Stimulated activated CD4-positive, alpha-beta T cell treated with anti-CD3 and anti-CD28 coated beads, Interleukin-12 subunit alpha, Interleukin-12 subunit beta, amount 100 ng/mL, for 24 hours (primary cell): ENCODE results near the gene OGT.
"Not testable (repeated sequence)": the region's sequence is repeated elsewhere in the genome, so short reads cannot be mapped to it uniquely, and the experiment has no call there.

Experiments used
- DNase-seq, 2 experiments: peaks; one replicate each; pipeline ENCODE4 v3.0.0-alpha.2; 2020; ENCODE audit warnings: low read depth in 2 of 2

The OGT gene

DNA sequence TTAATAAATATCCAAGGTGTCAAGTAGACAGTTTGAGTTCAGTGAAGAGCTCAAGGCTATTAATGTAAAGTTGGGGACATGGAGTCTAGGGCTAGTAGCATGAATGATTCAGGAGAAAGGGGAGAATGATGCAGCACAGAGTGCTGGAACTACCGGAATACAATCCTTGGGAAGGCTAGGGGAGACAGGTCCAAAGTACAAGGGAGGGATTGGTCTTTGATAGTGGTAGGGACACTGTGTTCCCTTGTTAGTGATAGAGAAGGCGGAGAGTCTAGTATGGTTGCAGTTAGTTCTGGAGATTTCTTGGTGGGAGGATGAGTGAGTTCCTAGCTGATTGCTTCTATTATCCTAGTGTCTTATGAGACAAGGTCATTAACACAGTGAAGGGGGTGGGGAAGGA, 54.0 kb downstream of the OGT start:
- no peak for DNase-seq

DNA sequence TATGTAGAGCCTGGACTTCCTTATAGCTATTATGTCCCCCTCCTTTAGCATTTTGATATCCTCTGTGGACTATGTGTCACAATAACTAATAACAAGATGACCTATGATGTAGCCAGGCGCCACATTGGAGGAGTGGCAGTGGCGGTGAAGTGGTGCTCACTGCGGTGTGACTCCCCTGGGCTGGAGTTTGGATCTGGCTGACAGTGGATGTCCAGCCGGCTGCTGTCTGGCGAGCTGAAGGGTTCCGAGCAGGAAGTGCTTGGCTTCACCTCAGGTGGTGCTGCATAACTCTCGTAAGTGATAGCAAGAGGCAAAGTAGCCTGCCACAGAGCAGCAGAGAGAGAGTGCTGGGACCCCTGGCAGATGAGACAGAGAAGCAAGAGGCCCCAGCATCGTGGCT, 60.3 kb downstream of the OGT start:
- not testable (repeated sequence) for DNase-seq

DNA sequence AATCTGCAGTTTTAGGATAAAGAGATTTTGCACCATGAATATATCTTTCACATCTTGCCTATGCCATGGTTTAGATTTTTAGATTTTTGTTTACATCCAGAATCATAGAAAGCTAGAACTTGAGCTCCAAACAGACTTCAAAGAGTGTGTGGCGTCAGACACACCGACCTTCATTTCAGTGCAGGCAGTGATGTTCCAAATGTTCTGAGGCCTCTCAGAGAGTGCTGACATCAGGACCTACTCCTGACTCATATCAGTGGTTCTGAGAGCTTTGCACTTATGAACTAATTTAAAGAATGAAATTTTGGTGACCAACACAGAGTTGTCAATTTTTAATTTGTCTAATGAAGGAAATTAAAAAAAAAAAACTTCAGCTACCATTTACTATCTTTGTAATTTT, 67.1 kb downstream of the OGT start:
- no peak for DNase-seq

GRCh38 chrX:71603618-71604017, 70.7 kb downstream of the OGT start:
- no peak for DNase-seq

DNA sequence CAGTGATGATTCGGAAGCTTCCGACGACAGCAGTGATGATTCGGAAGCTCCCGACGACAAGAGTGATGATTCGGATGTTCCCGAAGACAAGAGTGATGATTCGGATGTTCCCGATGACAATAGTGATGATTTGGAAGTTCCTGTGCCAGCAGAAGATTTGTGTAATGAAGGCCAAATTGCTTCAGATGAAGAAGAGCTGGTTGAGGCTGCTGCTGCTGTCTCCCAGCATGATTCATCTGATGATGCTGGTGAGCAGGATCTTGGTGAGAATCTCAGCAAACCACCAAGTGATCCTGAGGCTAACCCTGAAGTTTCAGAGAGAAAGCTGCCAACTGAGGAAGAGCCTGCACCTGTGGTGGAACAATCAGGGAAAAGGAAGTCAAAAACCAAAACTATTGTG, 71.2 kb downstream of the OGT start:
- no peak for DNase-seq

DNA sequence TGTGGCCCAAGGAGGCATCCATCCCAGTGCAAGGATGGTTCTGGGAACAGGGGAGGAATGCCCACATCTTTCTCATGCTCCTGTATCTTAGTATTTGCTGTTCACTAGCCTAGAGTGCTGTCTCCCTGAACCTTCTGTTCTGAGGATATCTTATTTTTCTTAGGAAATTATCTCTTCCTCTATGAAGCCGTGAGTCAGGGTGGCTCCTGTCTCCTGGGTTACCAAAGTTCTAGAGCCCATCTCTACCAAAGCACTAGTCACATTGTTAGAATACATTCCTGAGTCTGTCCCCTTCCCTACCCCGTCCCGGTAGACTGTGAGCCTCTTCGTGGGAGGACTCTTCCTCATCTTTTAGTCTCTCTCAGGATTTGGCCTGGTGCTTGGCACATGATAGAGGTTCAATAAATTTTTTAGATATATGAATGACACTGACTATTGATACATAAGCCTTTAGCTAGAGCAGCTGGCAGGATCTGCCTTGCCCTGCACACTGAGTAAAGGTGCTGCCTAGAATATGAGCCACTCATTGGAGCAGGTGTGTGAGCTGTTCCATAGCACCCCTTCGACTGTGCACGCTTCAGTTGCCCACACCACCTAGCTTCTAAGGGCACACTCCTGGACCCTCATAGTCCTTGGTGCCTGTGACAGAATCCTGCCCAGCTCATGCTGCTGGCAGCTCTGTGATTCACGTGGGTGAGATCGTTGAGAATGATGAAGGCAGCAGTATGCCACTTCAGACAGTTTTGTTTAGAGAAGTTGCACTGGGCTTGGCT, 72.1 kb downstream of the OGT start:
- no peak for DNase-seq

GRCh38 chrX:71606536-71607216, 73.8 kb downstream of the OGT start:
- no peak for DNase-seq

DNA sequence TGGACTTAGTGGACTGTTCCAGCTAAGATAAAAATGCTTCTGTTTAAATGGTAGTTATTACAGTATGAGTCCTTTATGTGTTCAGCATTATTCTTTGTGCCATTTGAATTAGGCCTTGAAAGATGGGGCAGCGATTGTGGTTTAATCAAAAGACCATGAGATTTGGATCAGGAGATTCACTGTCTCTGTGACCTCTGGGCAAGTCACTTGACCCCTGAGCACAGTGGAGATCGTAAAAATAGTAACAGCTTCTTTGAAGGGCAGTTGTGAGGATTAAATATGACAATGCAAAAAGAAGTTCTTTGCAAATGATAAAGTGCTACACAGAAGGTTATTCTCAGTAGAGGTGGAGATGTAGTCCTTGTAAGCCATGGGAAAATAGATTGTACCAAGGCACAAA, 74.6 kb downstream of the OGT start:
- DNase-seq, result no peak

DNA sequence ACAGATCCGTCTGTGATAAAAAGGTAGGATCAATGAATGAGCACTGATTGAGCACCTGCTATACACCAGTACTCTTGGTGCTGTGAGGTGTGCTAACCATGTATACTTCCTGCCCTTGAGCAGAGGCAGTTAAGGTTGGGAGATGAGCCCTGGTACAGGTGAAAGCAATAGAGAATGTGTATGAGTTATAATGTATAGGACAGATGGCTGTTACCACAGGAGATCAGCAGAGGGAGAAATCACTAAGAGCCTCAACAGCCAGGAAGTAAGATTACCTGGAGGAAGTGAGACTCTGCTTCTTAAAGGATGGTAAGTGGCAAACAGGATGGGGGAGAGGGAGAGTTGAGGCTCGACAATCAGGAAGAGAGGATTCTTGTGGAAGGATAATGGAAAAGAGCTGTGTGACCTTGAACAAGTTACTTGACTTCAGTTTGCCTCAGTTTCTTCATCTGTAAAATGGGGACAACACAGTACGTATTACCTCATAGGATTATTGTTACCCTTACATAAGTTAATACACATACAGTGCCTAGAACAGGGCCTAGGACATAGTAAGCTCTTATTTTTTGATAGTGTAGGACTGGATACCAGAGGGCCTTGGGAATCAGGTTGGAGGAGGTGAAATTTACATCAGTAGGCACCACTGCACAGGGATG, 76.3 kb downstream of the OGT start:
- DNase-seq, result no peak

DNA sequence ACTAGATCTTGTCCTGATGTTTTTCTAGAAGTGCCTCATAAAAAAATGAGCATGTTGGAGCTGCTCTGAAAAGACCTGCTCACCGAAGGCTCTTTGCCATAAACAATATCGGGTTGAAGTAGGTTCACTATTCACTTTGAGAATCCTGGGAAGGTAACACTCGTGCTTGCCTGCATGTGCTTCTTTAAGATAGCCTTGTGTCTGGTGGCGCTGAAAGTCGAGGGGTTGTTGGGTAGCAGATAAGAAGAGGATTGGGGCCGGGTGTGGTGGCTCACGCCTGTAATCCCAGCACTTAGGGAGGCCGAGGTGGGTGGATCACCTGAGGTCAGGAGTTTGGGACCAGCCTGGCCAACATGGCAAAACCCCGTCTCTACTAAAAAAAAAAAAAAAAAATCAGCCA, 78.8 kb downstream of the OGT start:
- DNase-seq, result not testable (repeated sequence)

DNA sequence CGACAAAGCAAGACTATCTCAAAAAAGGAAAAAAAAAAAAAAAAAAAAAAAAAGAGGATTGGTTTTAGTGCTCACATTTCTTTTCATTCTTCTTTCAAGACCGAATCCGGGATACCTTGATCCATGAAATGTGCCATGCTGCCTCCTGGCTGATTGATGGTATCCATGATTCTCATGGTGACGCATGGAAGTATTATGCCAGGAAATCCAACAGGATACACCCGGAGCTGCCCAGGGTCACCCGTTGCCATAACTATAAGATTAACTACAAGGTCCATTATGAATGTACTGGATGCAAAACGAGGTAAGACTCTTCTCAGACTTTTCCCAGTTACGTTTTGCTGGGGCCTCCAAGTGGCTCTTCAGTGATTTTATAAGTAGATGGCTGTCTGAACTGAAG, 79.4 kb downstream of the OGT start:
- no peak for DNase-seq

DNA sequence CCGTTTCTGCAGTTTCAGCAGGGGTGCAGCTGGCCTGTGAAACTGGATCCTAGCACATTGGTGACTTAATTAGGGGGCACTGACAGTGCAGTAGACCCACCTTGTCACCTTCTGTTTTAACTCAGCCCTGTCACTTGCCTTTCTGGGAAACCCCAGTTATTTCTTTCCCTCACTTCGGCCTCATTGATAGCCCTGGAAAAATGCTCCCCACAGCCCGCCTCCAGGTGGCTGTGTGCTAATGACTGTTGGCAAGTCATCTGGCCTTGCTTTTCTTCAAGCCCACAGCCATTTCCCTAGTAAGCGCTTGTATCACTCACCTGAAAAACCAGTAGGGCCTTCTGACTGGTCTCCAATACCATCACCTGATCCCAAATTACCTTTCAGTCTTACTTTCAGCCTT, 82.2 kb downstream of the OGT start:
- DNase-seq, result no peak

GRCh38 chrX:71615954-71616353, 83.0 kb downstream of the OGT start:
- DNase-seq, result no peak

- no peak for DNase-seq
These were observed 84.0 kb downstream of the OGT start for GRCh38 chrX:71616672-71617529.

DNA sequence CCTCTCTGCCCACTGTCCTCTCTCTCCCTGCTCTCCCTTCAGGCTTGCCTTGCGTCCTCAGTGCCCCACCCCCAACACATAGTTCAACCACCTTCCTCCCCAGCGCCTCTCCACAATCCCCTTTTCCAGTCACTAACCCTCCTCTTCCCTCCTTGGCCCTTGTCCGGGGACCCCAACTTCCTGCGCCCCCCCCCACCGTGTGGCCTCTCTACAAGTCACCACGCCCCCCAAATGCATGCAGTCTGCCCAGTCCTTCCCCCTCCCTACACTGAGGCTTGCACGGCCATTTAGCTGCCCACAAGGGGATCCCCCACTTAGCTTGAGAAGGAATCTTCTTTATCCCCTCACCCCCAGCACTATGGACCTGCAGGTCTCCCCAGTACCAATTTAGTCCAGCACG, 84.8 kb downstream of the OGT start:
- no peak for DNase-seq

DNA sequence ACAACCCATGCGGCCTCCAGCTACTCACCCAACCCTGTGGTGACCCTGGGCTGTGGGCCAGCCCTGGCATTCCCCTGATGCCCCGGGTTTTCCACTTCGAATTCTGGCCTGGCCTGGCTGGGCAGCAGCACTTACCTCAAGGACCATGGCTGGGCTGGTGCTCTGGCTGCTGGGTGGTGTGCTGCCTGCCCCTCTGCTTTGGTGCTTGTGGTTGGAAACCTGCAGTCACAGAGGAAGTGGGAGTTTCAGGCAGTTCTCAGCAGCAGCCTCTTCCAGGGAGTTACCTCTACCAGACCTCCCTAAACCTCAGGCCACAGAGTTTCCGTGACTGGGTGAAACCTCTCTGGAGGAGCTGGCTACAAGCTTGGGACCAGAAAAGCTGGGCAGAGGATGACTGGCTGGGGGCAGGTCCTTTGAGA, 85.4 kb downstream of the OGT start, which contains the start of gene CXCR3:
Gene CXCR3, minus strand, starts transcription at position 209 of the 419 bp plus-strand sequence. Its CDS starts 62 bp downstream, at position 147.
- DNase-seq, result peak; percentile 40 to 66

DNA sequence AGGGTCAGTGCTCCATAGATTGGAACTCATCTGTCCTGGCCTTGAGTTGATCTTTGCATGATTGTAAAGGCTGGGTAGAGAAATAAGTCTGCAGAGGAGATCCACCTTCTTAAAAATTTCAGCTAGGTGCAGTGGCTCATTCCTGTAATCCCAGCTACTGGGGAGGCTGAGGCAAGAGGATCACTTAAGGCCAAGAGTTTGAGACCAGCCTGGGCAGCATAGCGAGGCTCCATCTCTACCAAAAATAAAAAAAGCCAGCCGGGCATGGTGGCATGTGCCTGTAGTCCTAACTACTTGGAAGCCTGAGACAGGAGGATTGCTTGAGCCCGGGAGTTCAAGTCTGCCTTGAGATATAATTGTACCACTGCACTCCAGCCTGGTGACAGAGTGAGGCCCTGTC, 85.9 kb downstream of the OGT start:
- no peak for DNase-seq

DNA sequence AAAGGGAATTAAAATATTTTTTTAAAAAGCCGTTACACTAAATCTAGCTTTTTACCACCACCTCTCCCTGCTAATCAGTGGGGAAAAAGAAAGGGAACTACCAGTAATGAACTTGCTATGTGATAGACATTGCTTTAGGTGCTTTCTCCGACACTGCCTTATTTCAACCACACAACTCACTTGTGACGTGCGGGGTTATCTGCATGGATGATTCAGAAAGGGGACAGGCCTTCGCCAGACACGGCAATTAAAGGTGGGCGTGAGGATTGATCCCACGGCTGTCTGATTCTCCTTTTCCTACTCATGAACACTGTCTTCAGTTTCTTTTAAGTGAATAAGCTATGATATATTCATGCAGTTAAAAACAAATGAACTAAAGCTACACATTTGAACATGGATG, 86.3 kb downstream of the OGT start:
- DNase-seq, result peak; percentile 54 to 58

- DNase-seq, result no peak
These were observed 87.1 kb downstream of the OGT start for GRCh38 chrX:71619986-71620385.

GRCh38 chrX:71621603-71622002, 88.7 kb downstream of the OGT start:
- DNase-seq, result no peak

DNA sequence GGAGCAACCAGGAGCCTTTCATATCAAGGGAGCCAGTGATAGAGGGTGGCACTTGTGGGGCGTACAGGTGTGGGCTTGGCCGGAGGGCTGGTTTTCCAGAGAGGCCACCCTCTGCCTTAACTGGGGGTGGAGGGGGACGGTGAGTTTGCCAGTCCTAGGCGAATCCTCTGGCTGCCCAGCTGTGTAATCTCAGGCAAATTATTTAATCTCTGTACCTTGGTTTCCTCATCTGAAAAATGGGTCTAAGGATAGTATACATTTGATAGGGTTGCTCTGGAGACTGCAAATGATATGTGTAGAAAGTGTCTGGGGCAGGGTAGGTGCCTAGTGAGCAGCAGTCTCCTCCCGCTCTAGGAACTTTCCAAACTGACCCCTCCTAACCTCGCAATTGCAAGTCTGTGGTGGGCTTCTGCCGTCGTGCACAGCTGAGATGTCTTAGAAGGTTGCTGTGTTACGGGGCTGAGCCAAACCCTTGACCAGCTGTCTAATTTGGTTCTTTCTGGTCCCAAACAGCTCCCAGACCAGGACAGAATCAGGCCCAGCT, 89.2 kb downstream of the OGT start:
- DNase-seq, result no peak
